HK-2 (cell line): ENCODE results near the gene TAF3.

Experiments used
- DNase-seq: peaks from one replicate; pipeline ENCODE4 v3.0.0-alpha.2; 2018; ENCODE audit not compliant: unreplicated experiment

The TAF3 gene

GRCh38 chr10:7932301-7933036 lies 114.2 kb downstream of the TAF3 start:
- no peak for DNase-seq

GRCh38 chr10:7933262-7933661 lies 115.0 kb downstream of the TAF3 start:
- no peak for DNase-seq

GRCh38 chr10:7933757-7934156 lies 115.5 kb downstream of the TAF3 start:
- no peak for DNase-seq

- no peak for DNase-seq
Observed at GRCh38 chr10:7937315-7937945, 119.1 kb downstream of the TAF3 start.

- DNase-seq: no peak
Observed at GRCh38 chr10:7941576-7941975, 123.3 kb downstream of the TAF3 start.

GRCh38 chr10:7942316-7942715 lies 124.0 kb downstream of the TAF3 start:
- DNase-seq: no peak

- DNase-seq: no peak
Observed at GRCh38 chr10:7942859-7943258, 124.6 kb downstream of the TAF3 start.

GRCh38 chr10:7944215-7944480 lies 125.8 kb downstream of the TAF3 start:
- no peak for DNase-seq

- no peak for DNase-seq
Observed at GRCh38 chr10:7944537-7944936, 126.2 kb downstream of the TAF3 start.

- no peak for DNase-seq
Observed at GRCh38 chr10:7945034-7945433, 126.7 kb downstream of the TAF3 start.

- DNase-seq: no peak
Observed at GRCh38 chr10:7945469-7946187, 127.3 kb downstream of the TAF3 start.

- DNase-seq: no peak
Observed at GRCh38 chr10:7948371-7949000, 130.2 kb downstream of the TAF3 start.

GRCh38 chr10:7950981-7951847 lies 132.9 kb downstream of the TAF3 start:
- no peak for DNase-seq

- DNase-seq: no peak
Observed at GRCh38 chr10:7952266-7952665, 134.0 kb downstream of the TAF3 start.

GRCh38 chr10:7953447-7953846 lies 135.1 kb downstream of the TAF3 start:
- no peak for DNase-seq

GRCh38 chr10:7955446-7955845 lies 137.1 kb downstream of the TAF3 start:
- no peak for DNase-seq

GRCh38 chr10:7956508-7956907 lies 138.2 kb downstream of the TAF3 start:
- no peak for DNase-seq

GRCh38 chr10:7957591-7957990 lies 139.3 kb downstream of the TAF3 start:
- no peak for DNase-seq

- DNase-seq: no peak
Observed at GRCh38 chr10:7958442-7958841, 140.1 kb downstream of the TAF3 start.

- DNase-seq: no peak
Observed at GRCh38 chr10:7960108-7960507, 141.8 kb downstream of the TAF3 start.

GRCh38 chr10:7962592-7962991 lies 144.3 kb downstream of the TAF3 start:
- DNase-seq: no peak

GRCh38 chr10:7965457-7965856 lies 147.2 kb downstream of the TAF3 start:
- DNase-seq: no peak
